DND-41 (cell line): ENCODE results near the gene AOPEP.

ENCODE experiments used
- EZH2 ChIP-seq: IDR thresholded peaks from 3 replicates; pipeline ENCODE4 v1.6.1; 2012; ENCODE audit warnings: borderline replicate concordance, low read depth, mild to moderate bottlenecking, moderate library complexity, low read length, inconsistent platforms; ENCODE audit not compliant: severe bottlenecking
- TF ChIP-seq, protein P1 (sequence below): IDR thresholded peaks from 2 replicates; pipeline ENCODE4 v1.5.1; 2012; ENCODE audit warnings: borderline replicate concordance, low read length, moderate library complexity, mild to moderate bottlenecking; ENCODE audit not compliant: poor library complexity, severe bottlenecking; ENCODE audit errors: extremely low read depth

DNA sequence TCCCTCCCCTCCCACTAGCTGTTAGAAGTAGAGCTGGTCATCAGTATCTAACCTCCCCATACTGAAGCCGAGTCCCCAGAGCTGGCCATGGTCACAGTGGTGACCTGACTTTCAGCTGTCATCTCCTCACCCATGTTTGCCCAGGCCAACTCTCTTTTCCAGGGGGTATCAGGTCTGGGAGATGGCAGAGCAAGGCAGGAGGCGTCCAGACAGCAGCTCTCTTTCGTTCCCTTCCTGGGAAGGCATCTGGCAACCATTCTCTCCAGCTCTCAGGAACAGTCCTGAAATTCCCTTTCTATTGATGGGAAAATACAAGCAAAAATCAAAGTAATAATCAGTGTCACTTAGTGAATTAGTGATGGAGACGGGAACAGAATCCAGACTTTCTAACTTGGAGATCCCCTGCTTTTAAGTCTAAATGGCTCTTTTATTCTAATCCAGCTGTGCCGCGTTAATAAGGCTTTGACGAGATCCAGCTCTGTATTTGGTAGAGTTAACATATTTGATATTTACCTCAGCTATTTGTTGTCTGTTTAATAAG is 21.3 kb upstream of the AOPEP start:
- TF ChIP-seq EZH2 = no peak
- TF ChIP-seq, protein P1, sequence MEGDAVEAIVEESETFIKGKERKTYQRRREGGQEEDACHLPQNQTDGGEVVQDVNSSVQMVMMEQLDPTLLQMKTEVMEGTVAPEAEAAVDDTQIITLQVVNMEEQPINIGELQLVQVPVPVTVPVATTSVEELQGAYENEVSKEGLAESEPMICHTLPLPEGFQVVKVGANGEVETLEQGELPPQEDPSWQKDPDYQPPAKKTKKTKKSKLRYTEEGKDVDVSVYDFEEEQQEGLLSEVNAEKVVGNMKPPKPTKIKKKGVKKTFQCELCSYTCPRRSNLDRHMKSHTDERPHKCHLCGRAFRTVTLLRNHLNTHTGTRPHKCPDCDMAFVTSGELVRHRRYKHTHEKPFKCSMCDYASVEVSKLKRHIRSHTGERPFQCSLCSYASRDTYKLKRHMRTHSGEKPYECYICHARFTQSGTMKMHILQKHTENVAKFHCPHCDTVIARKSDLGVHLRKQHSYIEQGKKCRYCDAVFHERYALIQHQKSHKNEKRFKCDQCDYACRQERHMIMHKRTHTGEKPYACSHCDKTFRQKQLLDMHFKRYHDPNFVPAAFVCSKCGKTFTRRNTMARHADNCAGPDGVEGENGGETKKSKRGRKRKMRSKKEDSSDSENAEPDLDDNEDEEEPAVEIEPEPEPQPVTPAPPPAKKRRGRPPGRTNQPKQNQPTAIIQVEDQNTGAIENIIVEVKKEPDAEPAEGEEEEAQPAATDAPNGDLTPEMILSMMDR = no peak
